DMS153 treated with DMSO at 0.1 percent for 48 hours (cell line): ENCODE measurements around the gene SRPK2.
"Not testable (repeated sequence)": the region's sequence is repeated elsewhere in the genome, so short reads cannot be mapped to it uniquely, and the experiment has no call there.

ENCODE experiments used
- DNase-seq: peaks from one replicate; lab custom pipeline; 2025; ENCODE audit not compliant: unreplicated experiment; lab: John Stamatoyannopoulos, UW

The SRPK2 gene

GRCh38 chr7:105388356-105389087 is at the start of gene SRPK2:
Gene SRPK2, minus strand, starts transcription at chr7:105388921.
- peak; percentile 35 for DNase-seq

DNA sequence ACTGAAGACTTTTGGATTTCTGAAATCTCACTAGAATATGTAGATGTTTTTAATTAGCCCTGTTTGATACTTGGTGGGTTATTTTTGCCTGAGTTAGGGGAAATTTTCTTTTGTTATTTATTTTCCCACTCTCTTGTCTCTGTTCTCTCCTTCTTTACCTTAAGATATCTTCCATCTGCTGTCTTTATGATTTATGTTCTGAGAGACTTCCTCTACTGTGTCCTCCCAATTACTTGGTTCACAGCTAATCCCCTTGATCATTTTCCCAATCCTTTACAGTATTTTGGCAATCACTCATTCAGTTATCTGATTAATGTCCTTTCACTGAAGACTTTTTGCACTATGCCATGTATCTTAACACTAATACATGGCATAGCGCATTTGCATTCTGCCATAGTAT is 49.5 kb upstream of the SRPK2 start:
- DNase-seq, result no peak

DNA sequence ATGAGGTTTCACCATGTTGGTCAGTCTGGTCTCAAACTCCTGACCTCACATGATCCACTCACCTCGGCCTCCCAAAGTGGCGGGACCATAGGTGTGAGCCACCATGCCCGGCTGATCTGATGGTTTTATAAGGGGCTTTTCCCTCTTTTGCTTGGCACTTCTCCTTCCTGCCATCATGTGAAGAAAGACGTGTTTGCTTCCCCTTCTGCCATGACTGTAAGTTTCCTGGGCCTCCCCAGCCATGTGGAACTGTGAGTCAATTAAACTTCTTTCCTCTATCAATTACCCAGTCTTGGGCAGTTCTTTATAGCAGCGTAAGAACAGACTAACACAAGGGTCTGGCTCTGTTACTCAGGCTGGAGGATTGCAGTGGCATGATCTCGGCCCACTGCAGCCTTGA is 48.6 kb upstream of the SRPK2 start:
- DNase-seq, result not testable (repeated sequence)

- DNase-seq, result peak; percentile 9
Observed at GRCh38 chr7:105429746-105430612, 41.3 kb upstream of the SRPK2 start.

- no peak for DNase-seq
Observed at GRCh38 chr7:105426606-105427146, 38.0 kb upstream of the SRPK2 start.

GRCh38 chr7:105423987-105424386 is 35.3 kb upstream of the SRPK2 start:
- DNase-seq, result no peak

DNA sequence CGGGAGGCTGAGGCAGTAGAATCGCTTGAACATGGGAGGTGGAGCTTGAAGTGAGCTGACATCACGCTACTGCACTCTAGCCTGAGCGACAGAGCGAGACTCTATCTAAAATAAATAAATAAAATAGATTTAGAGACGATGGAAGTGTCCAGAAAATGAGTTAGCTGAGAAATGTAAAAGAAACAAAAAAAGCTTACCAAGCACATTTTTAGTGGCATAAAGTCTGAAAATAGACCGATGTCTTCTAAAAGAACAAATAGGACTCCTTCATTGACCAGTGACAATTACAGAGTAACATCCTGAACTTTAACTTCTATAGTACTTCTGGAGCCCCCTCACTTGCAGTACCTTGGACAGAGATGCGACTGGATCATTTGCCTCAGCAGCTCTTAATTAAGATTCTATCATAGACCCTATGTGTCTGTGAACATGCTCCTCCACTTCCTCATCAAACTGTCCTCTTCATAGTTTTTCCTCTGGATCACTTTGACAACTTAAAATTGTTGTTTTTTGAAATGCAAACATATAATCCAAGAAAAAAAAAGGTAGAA is 25.2 kb upstream of the SRPK2 start:
- no peak for DNase-seq

GRCh38 chr7:105410774-105411173 is 22.1 kb upstream of the SRPK2 start:
- DNase-seq, result not testable (repeated sequence)

- DNase-seq, result not testable (repeated sequence)
Observed at GRCh38 chr7:105409775-105410174, 21.1 kb upstream of the SRPK2 start.

DNA sequence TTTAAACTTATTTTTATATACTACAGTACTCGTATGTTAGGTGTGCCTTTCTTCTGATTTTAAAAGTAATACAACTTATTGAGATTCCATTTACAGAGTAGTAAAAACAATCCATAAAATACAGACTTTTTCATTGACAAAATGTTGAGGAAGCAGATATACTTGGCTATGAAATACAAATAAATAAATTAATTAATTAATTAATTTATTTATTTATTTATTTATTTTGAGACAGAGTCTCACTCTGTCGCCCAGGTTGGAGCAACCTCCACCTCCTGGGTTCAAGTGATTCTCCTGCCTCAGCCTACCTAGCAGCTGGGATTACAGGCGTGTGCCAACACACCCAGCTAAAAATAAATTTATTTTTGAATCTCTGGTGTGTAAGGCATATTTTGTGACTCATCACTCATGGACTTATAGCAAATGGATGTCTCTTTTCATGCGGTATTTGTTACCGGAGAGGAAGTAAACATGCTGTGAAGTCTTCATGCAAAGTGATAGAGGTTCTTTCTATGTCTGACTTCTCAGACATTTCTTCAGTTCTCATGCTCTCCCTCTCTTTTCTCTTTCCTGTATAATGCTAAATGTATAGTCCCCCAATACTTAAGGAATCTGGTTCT is 20.2 kb upstream of the SRPK2 start:
- no peak for DNase-seq

DNA sequence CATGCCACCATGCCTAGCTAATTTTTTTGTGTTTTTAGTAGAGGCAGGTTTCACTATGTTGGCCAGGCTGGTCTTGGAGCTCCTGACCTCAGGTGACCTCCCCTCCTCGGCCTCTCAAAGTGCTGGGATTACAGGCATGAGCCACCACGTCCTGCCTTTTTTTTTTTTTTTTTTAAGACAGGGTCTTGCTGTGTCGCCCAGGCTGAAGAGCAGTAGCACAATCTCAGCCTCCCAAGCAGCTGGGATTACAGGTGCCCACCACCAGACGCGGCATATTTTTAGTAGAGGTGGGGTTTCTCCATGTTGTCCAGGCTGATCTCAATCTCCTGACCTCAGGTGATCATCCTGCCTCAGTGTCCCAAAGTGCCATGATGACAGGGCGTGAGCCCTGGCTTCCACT is 14.4 kb upstream of the SRPK2 start:
- no peak for DNase-seq

GRCh38 chr7:105402221-105403095 is 13.7 kb upstream of the SRPK2 start:
- DNase-seq, result no peak

- no peak for DNase-seq
Observed at GRCh38 chr7:105399043-105399725, 10.5 kb upstream of the SRPK2 start.

DNA sequence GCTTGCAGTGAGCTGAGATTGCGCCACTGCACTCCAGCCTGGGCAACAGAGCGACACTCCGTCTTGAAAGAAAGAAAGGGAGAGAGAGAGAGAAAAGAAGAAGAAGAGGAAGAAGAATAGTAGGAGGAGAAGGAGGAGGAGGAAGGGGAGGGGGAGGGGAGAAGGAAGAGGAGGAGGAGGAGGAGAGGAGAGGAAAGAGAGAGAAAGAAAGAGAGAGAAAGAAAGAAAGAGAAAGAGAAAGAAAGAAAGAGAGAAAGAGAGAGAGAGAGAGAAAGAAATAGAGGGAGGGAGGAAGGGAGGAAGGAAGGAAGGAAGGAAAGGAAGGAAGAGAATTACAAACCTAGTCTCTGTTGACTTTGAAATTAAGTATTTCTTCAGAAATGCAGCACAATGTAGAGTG is 7.8 kb upstream of the SRPK2 start:
- DNase-seq, result no peak

GRCh38 chr7:105391429-105391828 is 2.7 kb upstream of the SRPK2 start:
- no peak for DNase-seq

DNA sequence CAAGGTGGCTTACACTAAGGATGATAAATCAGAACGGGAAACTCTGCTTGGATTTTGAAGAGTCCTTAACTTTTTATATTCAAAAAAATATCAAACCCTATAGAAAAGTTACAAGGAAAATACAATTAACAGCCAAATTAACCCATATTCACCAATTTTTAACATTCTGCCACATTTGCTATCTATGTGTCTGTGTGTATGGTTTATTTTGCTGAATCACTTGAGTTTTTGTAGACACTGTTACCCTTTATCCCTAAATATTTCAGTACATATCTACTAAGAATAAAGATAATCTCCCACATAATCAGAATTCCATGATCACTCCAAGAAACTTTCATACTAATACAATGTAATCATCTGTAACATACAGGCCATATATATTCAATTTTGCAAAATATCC is 1.2 kb upstream of the SRPK2 start:
- no peak for DNase-seq

DNA sequence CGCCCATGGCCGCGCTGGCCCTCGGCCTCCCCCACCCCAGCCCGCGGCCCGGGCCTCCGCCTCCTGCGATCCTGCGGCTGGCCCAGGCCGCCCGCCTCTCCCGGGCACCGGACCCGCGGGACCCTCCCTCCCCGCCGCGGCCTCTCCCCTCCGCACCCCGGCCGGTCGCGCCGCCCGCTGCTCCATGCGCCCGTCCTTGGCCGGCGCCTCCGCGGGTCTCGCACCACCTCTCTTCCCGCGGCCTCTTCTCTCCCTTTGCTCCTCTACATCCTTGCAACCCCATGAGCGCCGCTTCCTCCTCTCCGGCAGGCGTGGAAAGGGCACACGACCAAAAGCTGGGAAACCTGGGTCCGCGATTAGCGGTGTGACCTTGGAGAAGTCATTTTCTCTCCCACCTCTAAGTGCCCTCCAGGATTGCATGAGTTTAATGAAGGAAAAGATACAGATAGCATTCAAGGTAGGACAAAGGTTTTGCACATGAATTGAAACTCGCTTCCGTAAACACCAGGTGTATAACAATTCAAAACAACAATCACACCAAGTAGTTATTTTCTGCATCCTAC is 448 bp upstream of the SRPK2 start:
- DNase-seq, result peak; percentile 27

- peak; percentile 36 for DNase-seq
Observed at GRCh38 chr7:105387508-105388355, 989 bp downstream of the SRPK2 start.
